GM12878 (cell line): ENCODE measurements around the gene OPRL1.

Source experiments
- POLR2AphosphoS5 ChIP-seq: IDR thresholded peaks from 2 replicates; pipeline ENCODE4 v1.6.1; 2011; ENCODE audit warnings: mild to moderate bottlenecking, low read length, inconsistent platforms
- SMAD1 ChIP-seq: fragments of 450-650 bp; IDR thresholded peaks from 2 replicates; pipeline ENCODE4 v1.6.1; 2018; ENCODE audit warnings: mild to moderate bottlenecking, low read depth; ENCODE audit not compliant: partially characterized antibody
- SP1 ChIP-seq: IDR thresholded peaks from one replicate; pipeline ENCODE4 v1.6.1; 2011; ENCODE audit warnings: low read depth, low read length

- no peak for TF ChIP-seq SP1
- TF ChIP-seq SMAD1: no peak
- TF ChIP-seq POLR2AphosphoS5: no peak
Observed at GRCh38 chr20:64096535-64096934, 16.7 kb downstream of the OPRL1 start.
